Stomach smooth muscle (tissue), 2 donors: Measurements from ENCODE around the gene ENPP3.
"Not testable (repeated sequence)": the region's sequence is repeated elsewhere in the genome, so short reads cannot be mapped to it uniquely, and the experiment has no call there.

Source experiments
- H3K27ac ChIP-seq: one replicate; pipeline ENCODE4 v1.7.0; 2013; ENCODE audit warnings: mild to moderate bottlenecking, low read length, inconsistent platforms
- H3K27me3 ChIP-seq, 2 donors: one replicate each; pipeline ENCODE4 v1.7.0; 2013; ENCODE audit warnings: low read length in 2 of 2; ENCODE audit not compliant: insufficient read depth in 2 of 2, control insufficient read depth in 1 of 2
- H3K36me3 ChIP-seq, 2 donors: one replicate each; pipeline ENCODE4 v1.7.0; 2013; ENCODE audit warnings: low read length in 2 of 2; ENCODE audit not compliant: control insufficient read depth in 2 of 2, insufficient read depth in 2 of 2
- H3K4me1 ChIP-seq: one replicate; pipeline ENCODE4 v1.7.0; 2013; ENCODE audit warnings: low read length; ENCODE audit not compliant: control insufficient read depth, insufficient read depth
- H3K4me3 ChIP-seq, 2 donors: one replicate each; pipeline ENCODE4 v1.7.0; 2013; ENCODE audit warnings: low read length in 2 of 2
- H3K9ac ChIP-seq, 2 donors: one replicate each; pipeline ENCODE4 v1.7.0; 2013; ENCODE audit warnings: low read length in 2 of 2, mild to moderate bottlenecking in 1 of 2
- H3K9me3 ChIP-seq, 2 donors: one replicate each; pipeline ENCODE4 v1.7.0; 2013; ENCODE audit warnings: low read length in 2 of 2; ENCODE audit not compliant: control insufficient read depth in 2 of 2
- donor health status: healthy.
- donor health status: Pancreatic carcinoma.

Gene ENPP3

GRCh38 chr6:131683479-131683878 is 46.4 kb downstream of the ENPP3 start:
- Histone ChIP-seq H3K9me3 (no peaks in the 10 kb centered on the region), H3K4me3 (no peak overlapping the region), H3K4me1 (no peaks in the 10 kb centered on the region), H3K36me3 (no peaks in the 10 kb centered on the region), H3K27ac (no peak overlapping the region), H3K9ac (no peak overlapping the region), H3K27me3 (no peaks in the 10 kb centered on the region)

GRCh38 chr6:131685266-131685780 is 48.2 kb downstream of the ENPP3 start:
- no peaks in the 10 kb centered on the region for H3K36me3 ChIP-seq
- H3K9ac ChIP-seq = no peak overlapping the region

GRCh38 chr6:131687022-131687421 is 49.9 kb downstream of the ENPP3 start:
- H3K27ac ChIP-seq = no peak overlapping the region
- no peaks in the 10 kb centered on the region for H3K27me3 ChIP-seq
- no peaks in the 10 kb centered on the region for H3K36me3 ChIP-seq
- H3K4me1 ChIP-seq = no peaks in the 10 kb centered on the region
- H3K9me3 ChIP-seq = no peaks in the 10 kb centered on the region
- H3K4me3 ChIP-seq = no peak overlapping the region
- H3K9ac ChIP-seq = no peak overlapping the region

More at GRCh38 chr6:131685266-131685780, 48.2 kb downstream of the ENPP3 start:
- no peaks in the 10 kb centered on the region for H3K9me3 ChIP-seq
- no peaks in the 10 kb centered on the region for H3K27me3 ChIP-seq
- H3K4me1 ChIP-seq = no peaks in the 10 kb centered on the region
- no peak overlapping the region for H3K27ac ChIP-seq
- H3K4me3 ChIP-seq = no peak overlapping the region

GRCh38 chr6:131688286-131688685 is 51.2 kb downstream of the ENPP3 start:
- Histone ChIP-seq H3K4me1 (no peaks in the 10 kb centered on the region), H3K27me3 (no peaks in the 10 kb centered on the region), H3K9me3 (no peaks in the 10 kb centered on the region), H3K9ac (no peak overlapping the region), H3K4me3 (no peak overlapping the region), H3K27ac (no peak overlapping the region), H3K36me3 (no peaks in the 10 kb centered on the region)

- no peak overlapping the region for H3K4me3 ChIP-seq
- H3K9ac ChIP-seq = no peak overlapping the region
- H3K27ac ChIP-seq = no peak overlapping the region
- no peaks in the 10 kb centered on the region for H3K27me3 ChIP-seq
- no peaks in the 10 kb centered on the region for H3K9me3 ChIP-seq
- no peaks in the 10 kb centered on the region for H3K4me1 ChIP-seq
- no peaks in the 10 kb centered on the region for H3K36me3 ChIP-seq
These were observed 54.9 kb downstream of the ENPP3 start for GRCh38 chr6:131692031-131692430.

- Histone ChIP-seq H3K4me1 (no peaks in the 10 kb centered on the region), H3K9me3 (no peaks in the 10 kb centered on the region), H3K27me3 (no peaks in the 10 kb centered on the region), H3K36me3 (no peaks in the 10 kb centered on the region), H3K9ac (no peak overlapping the region), H3K27ac (no peak overlapping the region), H3K4me3 (no peak overlapping the region)
These were observed 55.5 kb downstream of the ENPP3 start for GRCh38 chr6:131692589-131692988.

- no peaks in the 10 kb centered on the region for H3K36me3 ChIP-seq
- no peak overlapping the region for H3K9ac ChIP-seq
- H3K9me3 ChIP-seq = no peaks in the 10 kb centered on the region
- no peak overlapping the region for H3K4me3 ChIP-seq
- no peaks in the 10 kb centered on the region for H3K27me3 ChIP-seq
- H3K4me1 ChIP-seq = no peaks in the 10 kb centered on the region
- no peak overlapping the region for H3K27ac ChIP-seq
These were observed 56.3 kb downstream of the ENPP3 start for GRCh38 chr6:131693384-131693783.

GRCh38 chr6:131694832-131695426 is 57.8 kb downstream of the ENPP3 start:
- Histone ChIP-seq H3K9ac (no peak overlapping the region), H3K4me3 (no peak overlapping the region), H3K36me3 (no peaks in the 10 kb centered on the region), H3K4me1 (no peaks in the 10 kb centered on the region), H3K27me3 (no peaks in the 10 kb centered on the region), H3K27ac (no peak overlapping the region), H3K9me3 (no peaks in the 10 kb centered on the region)

GRCh38 chr6:131696956-131697355 is 59.9 kb downstream of the ENPP3 start:
- H3K9me3 ChIP-seq = no peaks in the 10 kb centered on the region
- no peak overlapping the region for H3K4me3 ChIP-seq

GRCh38 chr6:131700851-131701250 is 63.7 kb downstream of the ENPP3 start:
- not testable (repeated sequence) for H3K4me1 ChIP-seq, H3K9ac ChIP-seq, H3K27ac ChIP-seq, H3K4me3 ChIP-seq, H3K27me3 ChIP-seq, H3K36me3 ChIP-seq, H3K9me3 ChIP-seq

More at GRCh38 chr6:131696956-131697355, 59.9 kb downstream of the ENPP3 start:
- Histone ChIP-seq H3K36me3 (no peaks in the 10 kb centered on the region), H3K9ac (no peak overlapping the region), H3K27ac (no peak overlapping the region), H3K4me1 (no peaks in the 10 kb centered on the region), H3K27me3 (no peaks in the 10 kb centered on the region)

- H3K4me1 ChIP-seq, H3K9me3 ChIP-seq, H3K4me3 ChIP-seq, H3K36me3 ChIP-seq, H3K27ac ChIP-seq, H3K27me3 ChIP-seq, H3K9ac ChIP-seq: not testable (repeated sequence)
These were observed 66.8 kb downstream of the ENPP3 start for GRCh38 chr6:131703905-131704304.
